Panc1 (cell line): Measurements from ENCODE around the gene PKNOX2. TPM values are rescaled to one million over a fixed set of nuclear protein-coding genes. Genes with fewer than 3 reads are reported as not detected.

Experiments used
- ATAC-seq: fragments of 200-7000 bp; cut with Tn5 transposase; 2 replicates; pipeline ENCODE4 v1.9.1; 2020; ENCODE audit warnings: mild to moderate bottlenecking, moderate library complexity
- BruUV-seq: library from RNA; stranded (reverse); fragments of 400-500 nt; replicated peaks from 2 replicates; lab custom pipeline; 2021; lab: Mats Ljungman, UMichigan
- CTCF ChIA-PET: fragments of 300-600 bp; sonication (Branson Sonifier 250); formaldehyde crosslinking; loops from one replicate; lab custom pipeline; 2022; ENCODE audit warnings: antibody characterized with exemption; lab: Charles Lee
- POLR2A ChIA-PET: fragments of 300-600 bp; sonication (Branson Sonifier 250); formaldehyde crosslinking; loops from one replicate; lab custom pipeline; 2022; ENCODE audit warnings: antibody characterized with exemption; lab: Charles Lee
- DNase-seq: peaks from one replicate; pipeline ENCODE4 v3.0.0-alpha.2; 2010; ENCODE audit warnings: low read depth, low spot score
- H3K27ac ChIP-seq: 2 replicates; pipeline ENCODE4 v1.5.1; 2011; ENCODE audit warnings: mild to moderate bottlenecking, low read length, inconsistent platforms
- H3K27me3 ChIP-seq: fragments of 200-500 bp; sonication (Bioruptor generic); 2 replicates; pipeline ENCODE4 v1.6.0; 2014; ENCODE audit warnings: low read length, inconsistent platforms; ENCODE audit not compliant: control insufficient read depth, insufficient read depth
- H3K36me3 ChIP-seq: fragments of 200-500 bp; sonication (Bioruptor generic); 2 replicates; pipeline ENCODE4 v1.5.1; 2014; ENCODE audit warnings: inconsistent platforms, mild to moderate bottlenecking, low read length, moderate library complexity; ENCODE audit not compliant: control insufficient read depth, insufficient read depth
- H3K4me1 ChIP-seq: 2 replicates; pipeline ENCODE4 v1.5.1; 2011; ENCODE audit warnings: inconsistent platforms, mild to moderate bottlenecking, low read length, moderate library complexity; ENCODE audit not compliant: control insufficient read depth, insufficient read depth
- H3K4me3 ChIP-seq, 2 experiments: 2 replicates each; pipeline ENCODE4 v1.5.1; 2011 to 2012; ENCODE audit warnings: low read depth in 2 of 2, low read length in 2 of 2, mild to moderate bottlenecking in 2 of 2, inconsistent platforms in 1 of 2, moderate library complexity in 1 of 2
- H3K9me3 ChIP-seq: fragments of 200-500 bp; sonication (Bioruptor generic); 2 replicates; pipeline ENCODE4 v1.5.1; 2014; ENCODE audit warnings: low read depth, mild to moderate bottlenecking, inconsistent platforms, low read length, moderate library complexity; ENCODE audit not compliant: control insufficient read depth, insufficient read depth
- POLR2AphosphoS5 ChIP-seq: IDR thresholded peaks from 2 replicates; pipeline ENCODE4 v1.6.1; 2012; ENCODE audit warnings: mild to moderate bottlenecking, low read depth, low read length, moderate library complexity
- SIN3A ChIP-seq: IDR thresholded peaks from 2 replicates; pipeline ENCODE4 v1.6.1; 2012; ENCODE audit warnings: low read depth, mild to moderate bottlenecking, low read length, moderate library complexity, borderline replicate concordance; ENCODE audit not compliant: insufficient read depth
- TCF7L2 ChIP-seq: IDR thresholded peaks from 2 replicates; pipeline ENCODE4 v1.6.1; 2011; ENCODE audit warnings: mild to moderate bottlenecking, low read depth, low read length, inconsistent platforms
- in situ Hi-C: cut with HindIII; loops from 2 replicates; pipeline ENCODE4 v1.10.0; 2016; ENCODE audit warnings: low sequenced_read_pairs, low pct_unique_long_range_greater_than_20kb
- intact Hi-C: fragments of 100-400 bp; cut with micrococcal nuclease; formaldehyde crosslinking; loops from one replicate; pipeline ENCODE4 v1.10.0; 2022; ENCODE audit not compliant: unreplicated experiment
- total RNA-seq: library from RNA; stranded (reverse); gene quantifications from one replicate; pipeline ENCODE4 v1.2.1, GENCODE V29; 2021; ENCODE audit not compliant: unreplicated experiment
- TF ChIP-seq, protein P1 (sequence below), 2 experiments: IDR thresholded peaks; 2 replicates each; pipeline ENCODE4 v1.6.1; 2011 to 2012; ENCODE audit warnings: low read depth in 2 of 2, control low read depth in 1 of 2, low read length in 1 of 2, mild to moderate bottlenecking in 1 of 2, moderate library complexity in 1 of 2; ENCODE audit not compliant: insufficient read depth in 1 of 2
- TF ChIP-seq, protein P2 (sequence below): fragments of 450-650 bp; IDR thresholded peaks from 2 replicates; pipeline ENCODE4 v1.5.1; 2017; ENCODE audit warnings: mild to moderate bottlenecking

The PKNOX2 gene
- total RNA-seq, 1 experiment from 2014 or later, result not detected

DNA sequence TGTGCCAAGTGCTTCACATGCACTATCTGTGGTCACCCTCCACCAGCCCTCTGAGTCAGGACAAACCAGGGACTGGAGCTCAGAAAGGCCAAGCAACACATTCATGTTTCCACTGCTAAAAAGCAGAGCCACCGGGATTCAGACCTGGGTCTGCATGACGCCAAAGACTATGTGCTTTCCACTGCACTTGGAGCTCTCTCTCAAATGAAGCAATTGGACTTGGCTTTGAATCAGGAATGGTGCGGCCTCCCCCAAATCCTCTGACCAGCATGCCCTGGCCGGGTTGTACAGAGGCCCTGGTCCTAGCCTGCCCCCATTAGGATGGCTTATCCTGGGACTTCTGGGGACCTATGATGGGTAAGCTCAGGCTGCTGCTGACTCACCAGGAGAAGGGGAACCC is 80.7 kb downstream of the PKNOX2 start:
- H3K27me3 ChIP-seq, result peaks cover 6% of the 10 kb centered on the region; the same call in 1 of the 2 replicates
- no TSS peak for BruUV-seq
- H3K36me3 ChIP-seq, result no peaks in the 10 kb centered on the region
- intact Hi-C loops (no loop called here), in situ Hi-C loops (no loop called here)
- no peak overlapping the region for H3K4me3 ChIP-seq
- H3K4me1 ChIP-seq, result no peaks in the 10 kb centered on the region
- ChIA-PET POLR2A (no interaction called here), CTCF (no interaction called here)
- ATAC-seq, result no peak
- DNase-seq, result no peak
- no peak overlapping the region for H3K27ac ChIP-seq
- TF ChIP-seq, protein P1, sequence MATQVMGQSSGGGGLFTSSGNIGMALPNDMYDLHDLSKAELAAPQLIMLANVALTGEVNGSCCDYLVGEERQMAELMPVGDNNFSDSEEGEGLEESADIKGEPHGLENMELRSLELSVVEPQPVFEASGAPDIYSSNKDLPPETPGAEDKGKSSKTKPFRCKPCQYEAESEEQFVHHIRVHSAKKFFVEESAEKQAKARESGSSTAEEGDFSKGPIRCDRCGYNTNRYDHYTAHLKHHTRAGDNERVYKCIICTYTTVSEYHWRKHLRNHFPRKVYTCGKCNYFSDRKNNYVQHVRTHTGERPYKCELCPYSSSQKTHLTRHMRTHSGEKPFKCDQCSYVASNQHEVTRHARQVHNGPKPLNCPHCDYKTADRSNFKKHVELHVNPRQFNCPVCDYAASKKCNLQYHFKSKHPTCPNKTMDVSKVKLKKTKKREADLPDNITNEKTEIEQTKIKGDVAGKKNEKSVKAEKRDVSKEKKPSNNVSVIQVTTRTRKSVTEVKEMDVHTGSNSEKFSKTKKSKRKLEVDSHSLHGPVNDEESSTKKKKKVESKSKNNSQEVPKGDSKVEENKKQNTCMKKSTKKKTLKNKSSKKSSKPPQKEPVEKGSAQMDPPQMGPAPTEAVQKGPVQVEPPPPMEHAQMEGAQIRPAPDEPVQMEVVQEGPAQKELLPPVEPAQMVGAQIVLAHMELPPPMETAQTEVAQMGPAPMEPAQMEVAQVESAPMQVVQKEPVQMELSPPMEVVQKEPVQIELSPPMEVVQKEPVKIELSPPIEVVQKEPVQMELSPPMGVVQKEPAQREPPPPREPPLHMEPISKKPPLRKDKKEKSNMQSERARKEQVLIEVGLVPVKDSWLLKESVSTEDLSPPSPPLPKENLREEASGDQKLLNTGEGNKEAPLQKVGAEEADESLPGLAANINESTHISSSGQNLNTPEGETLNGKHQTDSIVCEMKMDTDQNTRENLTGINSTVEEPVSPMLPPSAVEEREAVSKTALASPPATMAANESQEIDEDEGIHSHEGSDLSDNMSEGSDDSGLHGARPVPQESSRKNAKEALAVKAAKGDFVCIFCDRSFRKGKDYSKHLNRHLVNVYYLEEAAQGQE (IDR thresholded peaks at IDR 0.05; ENCODE audit: insufficient read depth in 1 of 2, low read depth in 2 of 2, low read length in 1 of 2), result no peak
- TF ChIP-seq, protein P2, sequence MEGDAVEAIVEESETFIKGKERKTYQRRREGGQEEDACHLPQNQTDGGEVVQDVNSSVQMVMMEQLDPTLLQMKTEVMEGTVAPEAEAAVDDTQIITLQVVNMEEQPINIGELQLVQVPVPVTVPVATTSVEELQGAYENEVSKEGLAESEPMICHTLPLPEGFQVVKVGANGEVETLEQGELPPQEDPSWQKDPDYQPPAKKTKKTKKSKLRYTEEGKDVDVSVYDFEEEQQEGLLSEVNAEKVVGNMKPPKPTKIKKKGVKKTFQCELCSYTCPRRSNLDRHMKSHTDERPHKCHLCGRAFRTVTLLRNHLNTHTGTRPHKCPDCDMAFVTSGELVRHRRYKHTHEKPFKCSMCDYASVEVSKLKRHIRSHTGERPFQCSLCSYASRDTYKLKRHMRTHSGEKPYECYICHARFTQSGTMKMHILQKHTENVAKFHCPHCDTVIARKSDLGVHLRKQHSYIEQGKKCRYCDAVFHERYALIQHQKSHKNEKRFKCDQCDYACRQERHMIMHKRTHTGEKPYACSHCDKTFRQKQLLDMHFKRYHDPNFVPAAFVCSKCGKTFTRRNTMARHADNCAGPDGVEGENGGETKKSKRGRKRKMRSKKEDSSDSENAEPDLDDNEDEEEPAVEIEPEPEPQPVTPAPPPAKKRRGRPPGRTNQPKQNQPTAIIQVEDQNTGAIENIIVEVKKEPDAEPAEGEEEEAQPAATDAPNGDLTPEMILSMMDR, result no peak
- no peak for TF ChIP-seq POLR2AphosphoS5
- TF ChIP-seq SIN3A, result no peak
- H3K9me3 ChIP-seq, result no peaks in the 10 kb centered on the region

DNA sequence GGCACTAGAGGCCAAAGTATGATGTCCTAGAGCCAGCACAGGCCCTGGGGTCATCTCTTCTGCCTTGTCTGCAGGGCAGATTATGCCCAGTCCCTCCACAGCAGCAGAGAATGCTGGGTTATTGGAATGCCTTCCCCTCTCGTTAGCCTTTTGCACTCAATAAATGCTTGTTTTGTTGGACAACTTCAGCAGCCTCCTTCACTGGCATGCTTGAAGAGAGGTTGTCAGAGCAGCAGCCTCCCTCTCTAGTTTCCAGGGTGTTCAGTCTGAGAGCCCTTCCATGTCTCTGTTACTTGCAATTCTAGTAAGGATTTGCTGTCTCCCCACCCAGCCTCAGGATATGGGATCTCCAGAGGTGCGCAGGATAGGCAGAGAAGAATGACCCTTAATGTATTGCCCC is 82.9 kb downstream of the PKNOX2 start:
- DNase-seq, result no peak
- H3K4me1 ChIP-seq, result no peaks in the 10 kb centered on the region
- no TSS peak for BruUV-seq
- intact Hi-C loops (no loop called here), in situ Hi-C loops (no loop called here)
- ATAC-seq, result no peak
- ChIA-PET POLR2A (no interaction called here), CTCF (no interaction called here)
- no peaks in the 10 kb centered on the region for H3K9me3 ChIP-seq
- no peaks in the 10 kb centered on the region for H3K36me3 ChIP-seq
- no peak overlapping the region for H3K27ac ChIP-seq
- H3K27me3 ChIP-seq, result no peaks in the 10 kb centered on the region; the same call in 1 of the 2 replicates
- TF ChIP-seq POLR2AphosphoS5 (no peak), TCF7L2 (no peak), SIN3A (no peak)
- TF ChIP-seq, protein P2, result no peak
- TF ChIP-seq, protein P1 (IDR thresholded peaks at IDR 0.05; ENCODE audit: insufficient read depth in 1 of 2, low read depth in 2 of 2, low read length in 1 of 2), result no peak
- no peak overlapping the region for H3K4me3 ChIP-seq
